K562 (cell line): ENCODE measurements around the gene ICAM3. TPM values are rescaled to one million over a fixed set of nuclear protein-coding genes. Genes with fewer than 3 reads are reported as not detected.
A peak's percentile ranks its signal among the peaks of the same experiment; 100 is the strongest.

Experiments
- BRF1 ChIP-seq: IDR thresholded peaks from 3 replicates; pipeline ENCODE4 v1.6.1; 2011; ENCODE audit warnings: borderline replicate concordance, mild to moderate bottlenecking; ENCODE audit not compliant: insufficient read length; ENCODE audit errors: extremely low read depth
- GABPB1 ChIP-seq: sonication (generic); formaldehyde crosslinking; IDR thresholded peaks from 2 replicates; pipeline ENCODE4 v1.8.0; 2022; ENCODE audit warnings: mild to moderate bottlenecking, missing genetic modification reagents
- MAFG ChIP-seq: fragments of 450-650 bp; conservative IDR thresholded peaks from 2 replicates; pipeline ENCODE4 v1.6.1; 2016; ENCODE audit warnings: missing genetic modification characterization, missing compliant biosample characterization
- MBD1 ChIP-seq: fragments of 250-450 bp; sonication (Bioruptor Pico); IDR thresholded peaks from 2 replicates; pipeline ENCODE4 v1.8.0; 2022; ENCODE audit warnings: inconsistent platforms
- MCM2 ChIP-seq: fragments of 450-650 bp; IDR thresholded peaks from 2 replicates; pipeline ENCODE4 v1.6.1; 2017; ENCODE audit warnings: low read depth, mild to moderate bottlenecking
- NELFE ChIP-seq: IDR thresholded peaks from 2 replicates; pipeline ENCODE4 v1.6.1; 2011; ENCODE audit warnings: mild to moderate bottlenecking; ENCODE audit not compliant: insufficient read depth, insufficient read length
- POLR2A ChIP-seq: fragments of 450-650 bp; conservative IDR thresholded peaks from 2 replicates; pipeline ENCODE4 v1.6.1; 2016
- SRSF7 ChIP-seq: fragments of 200-400 bp; formaldehyde crosslinking; optimal IDR thresholded peaks from 2 replicates; pipeline ENCODE3; 2017; ENCODE audit warnings: mild to moderate bottlenecking, low read depth, low read length
- TOE1 ChIP-seq, 2 experiments: fragments of 450-650 bp in 1 of 2; sonication (generic) in 1 of 2; formaldehyde crosslinking in 1 of 2; IDR thresholded peaks; 2 replicates each; pipeline versions ENCODE4 v1.7.1 to v1.8.0; 2016 to 2022; ENCODE audit warnings: borderline replicate concordance in 2 of 2, mild to moderate bottlenecking in 2 of 2, antibody characterized with exemption in 1 of 2, inconsistent platforms in 1 of 2, low read depth in 1 of 2, missing genetic modification reagents in 1 of 2, moderate library complexity in 1 of 2
- YY1 ChIP-seq, 3 experiments: IDR thresholded peaks; 2 replicates each; pipeline ENCODE4 v1.6.1; 2011; ENCODE audit warnings: low read length in 2 of 3, mild to moderate bottlenecking in 2 of 3, moderate library complexity in 2 of 3, borderline replicate concordance in 1 of 3, control low read depth in 1 of 3, low read depth in 1 of 3; ENCODE audit not compliant: insufficient read depth in 3 of 3, insufficient replicate concordance in 2 of 3, control insufficient read depth in 1 of 3, insufficient read length in 1 of 3; ENCODE audit errors: extremely low read depth in 1 of 3
- ZBTB11 ChIP-seq, 3 experiments: fragments of 200-800 bp in 1 of 3; fragments of 250-450 bp in 1 of 3; fragments of 450-650 bp in 1 of 3; sonication (Bioruptor Pico) in 1 of 3; sonication (Bioruptor generic) in 1 of 3; formaldehyde crosslinking in 1 of 3; IDR thresholded peaks; 2 replicates each; pipeline versions ENCODE4 v1.6.1 to v1.8.0; 2016 to 2022; ENCODE audit warnings: mild to moderate bottlenecking in 2 of 3, missing genetic modification characterization in 2 of 3, missing compliant biosample characterization in 1 of 3, moderate library complexity in 1 of 3
- ZFPM2 ChIP-seq: fragments of 250-450 bp; sonication (Bioruptor Pico); IDR thresholded peaks from 2 replicates; pipeline ENCODE4 v1.5.1; 2022; ENCODE audit warnings: mild to moderate bottlenecking
- ZNF263 ChIP-seq: sonication (generic); formaldehyde crosslinking; IDR thresholded peaks from 2 replicates; pipeline ENCODE4 v1.8.0; 2022; ENCODE audit warnings: mild to moderate bottlenecking, missing genetic modification reagents, borderline replicate concordance
- polyA plus RNA-seq, 8 experiments: library from polyadenylated mRNA; depleted of rRNA in 4 of 8; stranded (reverse) in 5 of 8; unstranded in 3 of 8; fragments of >200 nt; fragmentation: Nextera tagmentation in 2 of 8; fragmentation: Illumina TruSeq in 1 of 8; extraction: Ambion mirVana in 2 of 8; extraction: Trizol in 1 of 8; gene quantifications; 2 replicates each; pipeline versions ENCODE4 v1.2.1 to v1.2.3, GENCODE V29; 2011 to 2014; ENCODE audit warnings: inconsistent platforms in 1 of 8, missing spikeins in 1 of 8
- total RNA-seq, 7 experiments: library from RNA; depleted of rRNA in 6 of 7; stranded (reverse); fragments of >200 nt in 6 of 7; fragmentation: Illumina TruSeq in 2 of 7; extraction: Trizol in 2 of 7; gene quantifications; 2 replicates each; pipeline versions ENCODE4 v1.2.1 to v1.2.3, GENCODE V29; 2011 to 2021; ENCODE audit warnings: low replicate concordance in 1 of 7
- TF ChIP-seq, protein P1 (sequence below): fragments of 450-650 bp; IDR thresholded peaks from 2 replicates; pipeline ENCODE4 v1.6.1; 2016; ENCODE audit warnings: missing biosample characterization, missing genetic modification characterization
- TF ChIP-seq, protein P2 (sequence below): fragments of 450-650 bp; IDR thresholded peaks from 2 replicates; pipeline ENCODE4 v1.6.1; 2016
- TF ChIP-seq, protein P3 (sequence below): fragments of 200-800 bp; sonication (Bioruptor generic); IDR thresholded peaks from 2 replicates; pipeline ENCODE4 v1.6.1; 2017; ENCODE audit warnings: missing genetic modification characterization, missing compliant biosample characterization

Gene ICAM3
- total and polyA plus RNA-seq, 9 of the 15 experiments (the other 6 are each of a cell fraction or from before 2014, with no cell fraction given) = 6.5 to 39.5 (median 24.2) TPM

- TF ChIP-seq TOE1 (IDR thresholded peaks at IDR 0.05; ENCODE audit: borderline replicate concordance) (no peak), TOE1 (CRISPR knock-in tag; IDR thresholded peaks at IDR 0.05; ENCODE audit: borderline replicate concordance, low read depth) (0 out of 2 replicates have a peak, but pooled peaks have one; percentile 22), SRSF7 (no peak), ZNF263 (CRISPR knock-in tag) (no peak), MBD1 (no peak), BRF1 (no peak), MCM2 (no peak), ZFPM2 (CRISPR knock-in tag) (no peak), MAFG (tag) (no peak), YY1 (IDR thresholded peaks at IDR 0.05; ENCODE audit: borderline replicate concordance in 1 of 3, control insufficient read depth in 1 of 3, extremely low read depth in 1 of 3, insufficient read depth in 3 of 3, insufficient read length in 1 of 3, insufficient replicate concordance in 2 of 3, low read depth in 1 of 3, low read length in 2 of 3) (peak in 1 of 3 experiments; percentile 49), POLR2A (peak; percentile 84), GABPB1 (peak; percentile 54), ZBTB11 (CRISPR knock-in tag; IDR thresholded peaks at IDR 0.05) (0 out of 6 replicates have a peak, but pooled peaks of 1 of the 3 experiments have one; percentile 9), NELFE (no peak)
- TF ChIP-seq, protein P1, sequence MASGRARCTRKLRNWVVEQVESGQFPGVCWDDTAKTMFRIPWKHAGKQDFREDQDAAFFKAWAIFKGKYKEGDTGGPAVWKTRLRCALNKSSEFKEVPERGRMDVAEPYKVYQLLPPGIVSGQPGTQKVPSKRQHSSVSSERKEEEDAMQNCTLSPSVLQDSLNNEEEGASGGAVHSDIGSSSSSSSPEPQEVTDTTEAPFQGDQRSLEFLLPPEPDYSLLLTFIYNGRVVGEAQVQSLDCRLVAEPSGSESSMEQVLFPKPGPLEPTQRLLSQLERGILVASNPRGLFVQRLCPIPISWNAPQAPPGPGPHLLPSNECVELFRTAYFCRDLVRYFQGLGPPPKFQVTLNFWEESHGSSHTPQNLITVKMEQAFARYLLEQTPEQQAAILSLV (tag) = no peak
- TF ChIP-seq, protein P2, sequence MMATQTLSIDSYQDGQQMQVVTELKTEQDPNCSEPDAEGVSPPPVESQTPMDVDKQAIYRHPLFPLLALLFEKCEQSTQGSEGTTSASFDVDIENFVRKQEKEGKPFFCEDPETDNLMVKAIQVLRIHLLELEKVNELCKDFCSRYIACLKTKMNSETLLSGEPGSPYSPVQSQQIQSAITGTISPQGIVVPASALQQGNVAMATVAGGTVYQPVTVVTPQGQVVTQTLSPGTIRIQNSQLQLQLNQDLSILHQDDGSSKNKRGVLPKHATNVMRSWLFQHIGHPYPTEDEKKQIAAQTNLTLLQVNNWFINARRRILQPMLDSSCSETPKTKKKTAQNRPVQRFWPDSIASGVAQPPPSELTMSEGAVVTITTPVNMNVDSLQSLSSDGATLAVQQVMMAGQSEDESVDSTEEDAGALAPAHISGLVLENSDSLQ = no peak
- TF ChIP-seq, protein P3, sequence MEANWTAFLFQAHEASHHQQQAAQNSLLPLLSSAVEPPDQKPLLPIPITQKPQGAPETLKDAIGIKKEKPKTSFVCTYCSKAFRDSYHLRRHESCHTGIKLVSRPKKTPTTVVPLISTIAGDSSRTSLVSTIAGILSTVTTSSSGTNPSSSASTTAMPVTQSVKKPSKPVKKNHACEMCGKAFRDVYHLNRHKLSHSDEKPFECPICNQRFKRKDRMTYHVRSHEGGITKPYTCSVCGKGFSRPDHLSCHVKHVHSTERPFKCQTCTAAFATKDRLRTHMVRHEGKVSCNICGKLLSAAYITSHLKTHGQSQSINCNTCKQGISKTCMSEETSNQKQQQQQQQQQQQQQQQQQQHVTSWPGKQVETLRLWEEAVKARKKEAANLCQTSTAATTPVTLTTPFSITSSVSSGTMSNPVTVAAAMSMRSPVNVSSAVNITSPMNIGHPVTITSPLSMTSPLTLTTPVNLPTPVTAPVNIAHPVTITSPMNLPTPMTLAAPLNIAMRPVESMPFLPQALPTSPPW = peak; percentile 74
Measured at GRCh38 chr19:10290876-10291553, 48.4 kb downstream of the ICAM3 start (continued).
